Measurements from ENCODE around the gene C21orf91. TPM values are rescaled to one million over a fixed set of nuclear protein-coding genes. Genes with fewer than 3 reads are reported as not detected.
A peak's percentile ranks its signal among the peaks of the same experiment; 100 is the strongest.

Gene C21orf91
- total and polyA plus RNA-seq, 2 experiments from 2014 or later: 11.2 to 12.7 TPM

DNA sequence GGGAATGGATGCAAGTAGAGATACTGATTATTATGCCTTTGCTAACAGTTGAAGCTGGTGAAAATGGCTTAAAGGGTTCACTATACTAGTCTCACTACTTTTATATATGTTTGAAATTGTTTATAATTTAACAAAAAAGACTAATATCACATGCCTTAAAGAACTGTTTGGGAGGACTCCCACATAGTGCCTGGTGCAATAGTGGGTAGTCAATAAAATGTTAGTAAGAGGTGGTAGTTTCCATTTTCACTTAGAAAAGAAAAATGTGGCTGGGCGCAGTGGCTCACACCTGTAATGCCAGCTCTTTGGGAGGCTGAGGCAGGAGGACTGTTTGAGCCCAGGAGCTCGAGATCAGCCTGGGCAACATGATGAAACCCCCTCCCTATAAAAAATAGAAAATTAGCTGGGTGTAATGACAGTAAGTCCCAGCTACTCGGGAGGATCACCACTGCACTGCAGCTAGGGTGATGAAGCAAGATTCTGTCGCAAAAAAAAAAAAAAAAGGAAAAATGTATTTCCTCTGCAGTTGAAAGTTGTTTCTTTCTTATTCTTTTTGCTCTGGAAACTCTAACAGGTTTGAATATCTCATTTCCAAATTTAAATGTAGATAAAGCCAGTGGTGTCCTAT, 24.5 kb downstream of the C21orf91 start:
- no peak overlapping the region for H3K4me3 ChIP-seq
- H3K27me3 ChIP-seq: no peaks in the 10 kb centered on the region
- H3K27ac ChIP-seq: no peak overlapping the region
- peaks cover 4% of the 10 kb centered on the region for H3K4me1 ChIP-seq (ENCODE audit: low read depth)
- TF ChIP-seq, protein P1, sequence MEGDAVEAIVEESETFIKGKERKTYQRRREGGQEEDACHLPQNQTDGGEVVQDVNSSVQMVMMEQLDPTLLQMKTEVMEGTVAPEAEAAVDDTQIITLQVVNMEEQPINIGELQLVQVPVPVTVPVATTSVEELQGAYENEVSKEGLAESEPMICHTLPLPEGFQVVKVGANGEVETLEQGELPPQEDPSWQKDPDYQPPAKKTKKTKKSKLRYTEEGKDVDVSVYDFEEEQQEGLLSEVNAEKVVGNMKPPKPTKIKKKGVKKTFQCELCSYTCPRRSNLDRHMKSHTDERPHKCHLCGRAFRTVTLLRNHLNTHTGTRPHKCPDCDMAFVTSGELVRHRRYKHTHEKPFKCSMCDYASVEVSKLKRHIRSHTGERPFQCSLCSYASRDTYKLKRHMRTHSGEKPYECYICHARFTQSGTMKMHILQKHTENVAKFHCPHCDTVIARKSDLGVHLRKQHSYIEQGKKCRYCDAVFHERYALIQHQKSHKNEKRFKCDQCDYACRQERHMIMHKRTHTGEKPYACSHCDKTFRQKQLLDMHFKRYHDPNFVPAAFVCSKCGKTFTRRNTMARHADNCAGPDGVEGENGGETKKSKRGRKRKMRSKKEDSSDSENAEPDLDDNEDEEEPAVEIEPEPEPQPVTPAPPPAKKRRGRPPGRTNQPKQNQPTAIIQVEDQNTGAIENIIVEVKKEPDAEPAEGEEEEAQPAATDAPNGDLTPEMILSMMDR (IDR thresholded peaks at IDR 0.05; ENCODE audit: low read depth, low read length): no peak
- no peak for DNase-seq (ENCODE audit: low read depth in 1 of 2, low spot score in 1 of 2)
- no peaks in the 10 kb centered on the region for H3K9me3 ChIP-seq (ENCODE audit: low read depth)
- peaks cover 42% of the 10 kb centered on the region for H3K36me3 ChIP-seq

DNA sequence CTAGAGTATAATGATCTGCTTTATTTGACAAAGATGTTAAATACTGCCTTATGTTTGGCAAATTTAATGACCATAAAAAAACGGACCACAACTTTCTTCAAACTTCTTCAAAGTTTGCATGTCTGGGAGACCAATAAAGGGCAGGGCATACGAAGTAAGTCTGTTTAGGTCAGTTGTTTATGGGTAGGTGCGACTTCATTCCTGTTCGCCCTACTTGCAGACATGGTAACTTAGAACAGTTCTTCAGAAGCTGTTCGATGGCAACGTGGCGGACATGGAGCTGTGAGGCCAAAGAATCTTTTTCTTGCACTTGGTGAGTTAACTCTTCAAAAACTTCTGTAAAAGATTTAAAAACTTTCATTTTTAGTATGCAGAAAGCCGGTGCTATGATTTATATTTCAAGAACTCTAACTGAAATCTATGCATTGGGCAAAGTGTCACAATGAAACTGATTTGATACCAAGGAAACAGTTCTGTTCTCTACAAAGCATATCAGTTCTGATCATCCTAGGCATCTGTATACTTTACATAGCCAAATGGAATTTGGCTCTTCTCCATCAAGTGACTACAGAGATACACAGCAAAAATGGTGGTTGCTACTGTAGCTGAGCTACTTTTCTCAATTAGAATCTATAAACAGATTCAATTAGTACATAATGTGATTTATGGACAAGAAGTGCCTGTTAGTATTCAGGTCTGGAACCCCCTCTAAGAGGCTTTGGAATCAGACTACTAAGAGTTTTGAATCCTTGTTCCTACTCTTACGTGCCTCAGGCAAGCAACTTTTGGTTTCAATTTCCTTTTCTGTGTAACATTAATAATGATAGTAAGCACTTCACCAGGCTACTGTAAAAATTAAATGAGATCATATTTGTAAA, 25.7 kb downstream of the C21orf91 start:
- Histone ChIP-seq H3K4me3 (no peak overlapping the region), H3K9me3 (ENCODE audit: low read depth) (no peaks in the 10 kb centered on the region), H3K27ac (no peak overlapping the region), H3K27me3 (no peaks in the 10 kb centered on the region), H3K36me3 (peaks cover 44% of the 10 kb centered on the region), H3K4me1 (ENCODE audit: low read depth) (no peaks in the 10 kb centered on the region)
- TF ChIP-seq, protein P1 (IDR thresholded peaks at IDR 0.05; ENCODE audit: low read depth, low read length): no peak
- peak in 1 of 2 donors; percentile 19 for DNase-seq (ENCODE audit: low read depth in 1 of 2, low spot score in 1 of 2)

DNA sequence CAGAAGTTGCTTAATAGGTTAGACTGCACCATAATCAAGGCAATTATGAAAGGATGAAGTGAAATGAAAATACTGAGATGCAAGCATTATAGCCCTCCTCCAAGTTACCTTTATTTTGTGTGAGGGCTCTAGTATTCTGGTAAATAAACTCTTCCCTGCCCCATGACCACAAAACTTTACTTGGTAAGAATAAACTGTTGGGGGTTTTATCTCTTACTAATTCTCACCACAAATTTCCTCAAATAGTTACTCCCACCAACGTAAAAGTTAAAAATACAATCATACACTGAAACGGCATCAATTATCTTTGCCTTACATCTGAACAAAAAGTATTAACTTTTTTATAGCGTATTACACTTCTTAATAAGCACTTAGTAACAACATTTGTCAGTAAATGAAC, 29.5 kb downstream of the C21orf91 start:
- H3K4me1 ChIP-seq (ENCODE audit: low read depth): no peaks in the 10 kb centered on the region
- no peak overlapping the region for H3K4me3 ChIP-seq
- no peaks in the 10 kb centered on the region for H3K27me3 ChIP-seq
- no peak overlapping the region for H3K27ac ChIP-seq
- no peak for DNase-seq (ENCODE audit: low read depth in 1 of 2, low spot score in 1 of 2)
- peaks cover 44% of the 10 kb centered on the region for H3K36me3 ChIP-seq
- no peaks in the 10 kb centered on the region for H3K9me3 ChIP-seq (ENCODE audit: low read depth)
- TF ChIP-seq, protein P1 (IDR thresholded peaks at IDR 0.05; ENCODE audit: low read depth, low read length): no peak

DNA sequence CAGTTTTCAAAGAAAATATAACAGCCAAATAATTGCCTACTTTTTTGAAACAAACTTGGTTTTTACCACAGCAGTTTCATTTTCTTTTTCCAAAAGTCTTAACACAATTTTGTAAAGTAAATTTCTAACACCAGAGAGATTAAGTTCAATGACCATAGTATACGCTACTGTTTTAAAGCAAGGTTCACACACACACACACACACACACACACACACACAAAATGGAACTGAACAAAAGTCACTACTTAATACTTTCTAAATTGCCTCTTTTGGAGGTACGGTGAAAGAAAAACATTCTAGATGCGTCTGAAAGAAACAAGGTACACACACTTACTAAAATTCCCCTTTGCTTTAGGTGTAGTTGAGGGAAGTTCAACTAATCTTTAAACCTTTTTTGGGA, 30.1 kb downstream of the C21orf91 start:
- Histone ChIP-seq H3K9me3 (ENCODE audit: low read depth) (no peaks in the 10 kb centered on the region), H3K4me3 (no peak overlapping the region), H3K36me3 (peaks cover 38% of the 10 kb centered on the region), H3K27ac (no peak overlapping the region), H3K27me3 (no peaks in the 10 kb centered on the region), H3K4me1 (ENCODE audit: low read depth) (no peaks in the 10 kb centered on the region)
- TF ChIP-seq, protein P1 (IDR thresholded peaks at IDR 0.05; ENCODE audit: low read depth, low read length): no peak
- DNase-seq (ENCODE audit: low read depth in 1 of 2, low spot score in 1 of 2): no peak

DNA sequence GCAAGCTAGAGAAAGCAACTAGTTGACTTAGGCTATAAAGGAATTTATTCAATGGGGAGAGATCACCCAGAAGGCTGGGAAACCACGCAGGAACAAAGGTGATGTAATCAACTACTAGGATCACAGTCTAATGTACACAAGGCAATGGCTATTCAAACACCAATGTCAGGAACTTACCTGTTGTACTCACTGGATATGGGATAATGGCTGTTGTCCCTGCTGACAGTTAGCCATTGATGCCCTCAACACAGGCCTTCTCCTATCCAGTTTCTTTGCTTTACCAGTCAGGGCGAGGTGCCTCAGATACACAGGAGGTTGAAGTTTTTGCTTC, 32.3 kb downstream of the C21orf91 start:
- no peak overlapping the region for H3K4me3 ChIP-seq
- H3K27me3 ChIP-seq: no peaks in the 10 kb centered on the region
- H3K27ac ChIP-seq: no peak overlapping the region
- H3K9me3 ChIP-seq (ENCODE audit: low read depth): no peaks in the 10 kb centered on the region
- peaks cover 18% of the 10 kb centered on the region for H3K36me3 ChIP-seq
- TF ChIP-seq, protein P1 (IDR thresholded peaks at IDR 0.05; ENCODE audit: low read depth, low read length): no peak
- no peaks in the 10 kb centered on the region for H3K4me1 ChIP-seq (ENCODE audit: low read depth)
- no peak for DNase-seq (ENCODE audit: low read depth in 1 of 2, low spot score in 1 of 2)

Data from cardiac muscle cell (in vitro differentiated cells and primary cell).